ENCODE results near the gene BATF3.

The BATF3 gene

DNA sequence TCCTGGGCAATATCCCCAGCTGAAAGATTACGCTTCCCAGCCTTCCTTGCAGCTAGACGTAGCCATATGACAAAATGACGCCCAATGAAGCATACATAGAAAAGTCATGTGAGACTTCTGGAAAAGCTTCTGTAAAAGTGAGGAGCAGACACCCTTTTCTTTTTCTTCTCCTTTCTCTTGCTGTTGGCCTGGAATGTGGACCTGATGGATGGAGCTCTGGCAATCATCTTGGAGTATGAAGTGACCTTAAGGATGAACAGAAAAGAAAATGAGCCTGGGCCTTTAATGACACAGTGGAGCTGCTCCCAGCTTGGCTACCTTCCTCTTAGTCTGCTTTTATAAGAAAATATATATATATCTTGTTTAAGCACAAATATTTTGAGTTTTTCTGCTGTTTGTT lies 24.8 kb downstream of the BATF3 start:
- no peak overlapping the region for H3K4me3 ChIP-seq (ENCODE audit: low read length)
- no peak for DNase-seq (ENCODE audit: low read depth)
- TF ChIP-seq CTCF (conservative IDR thresholded peaks at IDR 0.05; ENCODE audit: low read length), result no peak

DNA sequence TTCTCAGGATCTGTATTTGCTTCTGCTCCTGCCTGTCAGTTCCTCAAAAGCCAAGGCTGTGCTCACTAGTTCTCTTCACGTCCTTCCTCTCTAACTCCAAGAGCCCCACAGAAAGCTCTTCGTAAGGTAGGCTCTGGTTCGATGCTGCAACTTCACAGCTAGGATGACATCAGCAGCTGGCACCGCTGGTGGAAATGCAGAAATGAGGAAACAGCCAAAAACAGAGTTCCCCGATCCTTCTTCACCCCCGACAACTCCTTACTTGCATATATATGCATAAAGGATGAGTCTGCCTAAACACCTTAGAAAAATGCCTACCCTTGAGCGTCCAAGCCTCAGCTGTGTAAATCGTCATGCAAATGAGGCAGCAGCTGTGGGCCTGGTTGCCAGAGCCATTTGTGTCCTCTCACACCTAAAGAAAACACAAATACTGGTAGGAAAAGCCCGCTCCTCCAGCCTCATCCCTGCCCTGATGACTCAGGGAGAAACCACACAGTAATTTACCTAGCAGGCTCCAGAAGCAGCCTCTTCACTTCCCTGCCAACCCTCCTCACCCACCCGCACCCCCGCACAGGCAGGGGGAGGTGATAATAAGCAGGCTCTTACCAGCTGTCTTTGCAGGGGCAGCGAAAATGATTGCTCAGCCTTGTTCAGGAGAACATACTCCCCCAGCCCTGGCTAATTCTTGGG lies 28.2 kb downstream of the BATF3 start:
- no peak for TF ChIP-seq CTCF (conservative IDR thresholded peaks at IDR 0.05; ENCODE audit: low read length)
- DNase-seq (ENCODE audit: low read depth), result peak; percentile 44
- H3K4me3 ChIP-seq (ENCODE audit: low read length), result no peak overlapping the region

DNA sequence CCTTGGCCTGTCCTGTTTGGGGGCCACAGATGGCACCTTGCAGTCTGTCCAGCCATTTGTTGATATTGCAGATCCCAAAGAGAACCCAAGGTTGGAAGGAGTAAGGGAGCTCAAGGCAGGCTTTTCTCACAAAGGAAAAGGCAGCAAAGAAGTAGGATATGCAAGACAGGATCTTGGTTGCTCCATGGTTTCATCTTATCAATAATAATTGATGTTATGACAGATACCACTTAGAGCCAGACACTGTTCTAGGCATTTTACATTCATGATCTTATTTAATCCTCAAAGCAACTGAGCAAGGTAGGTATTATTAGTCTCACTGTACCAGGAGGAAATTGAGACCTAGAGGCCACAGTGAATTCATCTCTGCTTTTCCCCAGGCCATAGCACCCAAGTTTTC lies 28.8 kb downstream of the BATF3 start:
- no peak for TF ChIP-seq CTCF (conservative IDR thresholded peaks at IDR 0.05; ENCODE audit: low read length)
- no peak overlapping the region for H3K4me3 ChIP-seq (ENCODE audit: low read length)
- DNase-seq (ENCODE audit: low read depth), result no peak

GRCh38 chr1:212670301-212670700 lies 29.3 kb downstream of the BATF3 start:
- no peak for TF ChIP-seq CTCF (conservative IDR thresholded peaks at IDR 0.05; ENCODE audit: low read length)

GRCh38 chr1:212669600-212669999 lies 30.0 kb downstream of the BATF3 start:
- DNase-seq (ENCODE audit: low read depth), result no peak
- no peak for TF ChIP-seq CTCF (conservative IDR thresholded peaks at IDR 0.05; ENCODE audit: low read length)
- H3K4me3 ChIP-seq (ENCODE audit: low read length), result no peak overlapping the region

More at GRCh38 chr1:212670301-212670700, 29.3 kb downstream of the BATF3 start:
- H3K4me3 ChIP-seq (ENCODE audit: low read length), result no peak overlapping the region
- no peak for DNase-seq (ENCODE audit: low read depth)

GRCh38 chr1:212669102-212669501 lies 30.5 kb downstream of the BATF3 start:
- peak; percentile 33 for DNase-seq (ENCODE audit: low read depth)
- H3K4me3 ChIP-seq (ENCODE audit: low read length), result no peak overlapping the region
- peak; percentile 44 for TF ChIP-seq CTCF (conservative IDR thresholded peaks at IDR 0.05; ENCODE audit: low read length)

- DNase-seq (ENCODE audit: low read depth), result no peak
- no peak overlapping the region for H3K4me3 ChIP-seq (ENCODE audit: low read length)
- TF ChIP-seq CTCF (conservative IDR thresholded peaks at IDR 0.05; ENCODE audit: low read length), result no peak
Observed at GRCh38 chr1:212668477-212668876, 31.2 kb downstream of the BATF3 start.
